ENCODE results near the gene PET117.

Gene PET117

GRCh38 chr20:18139832-18140231, 2.2 kb downstream of the PET117 start:
- no peaks in the 10 kb centered on the region for H3K27me3 ChIP-seq

GRCh38 chr20:18144541-18145099, 7.0 kb downstream of the PET117 start:
- H3K36me3 ChIP-seq: peaks cover 8% of the 10 kb centered on the region
- TF ChIP-seq, protein P1, sequence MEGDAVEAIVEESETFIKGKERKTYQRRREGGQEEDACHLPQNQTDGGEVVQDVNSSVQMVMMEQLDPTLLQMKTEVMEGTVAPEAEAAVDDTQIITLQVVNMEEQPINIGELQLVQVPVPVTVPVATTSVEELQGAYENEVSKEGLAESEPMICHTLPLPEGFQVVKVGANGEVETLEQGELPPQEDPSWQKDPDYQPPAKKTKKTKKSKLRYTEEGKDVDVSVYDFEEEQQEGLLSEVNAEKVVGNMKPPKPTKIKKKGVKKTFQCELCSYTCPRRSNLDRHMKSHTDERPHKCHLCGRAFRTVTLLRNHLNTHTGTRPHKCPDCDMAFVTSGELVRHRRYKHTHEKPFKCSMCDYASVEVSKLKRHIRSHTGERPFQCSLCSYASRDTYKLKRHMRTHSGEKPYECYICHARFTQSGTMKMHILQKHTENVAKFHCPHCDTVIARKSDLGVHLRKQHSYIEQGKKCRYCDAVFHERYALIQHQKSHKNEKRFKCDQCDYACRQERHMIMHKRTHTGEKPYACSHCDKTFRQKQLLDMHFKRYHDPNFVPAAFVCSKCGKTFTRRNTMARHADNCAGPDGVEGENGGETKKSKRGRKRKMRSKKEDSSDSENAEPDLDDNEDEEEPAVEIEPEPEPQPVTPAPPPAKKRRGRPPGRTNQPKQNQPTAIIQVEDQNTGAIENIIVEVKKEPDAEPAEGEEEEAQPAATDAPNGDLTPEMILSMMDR (IDR thresholded peaks at IDR 0.05): no peak
- no peak overlapping the region for H3K27ac ChIP-seq
- H3K4me1 ChIP-seq (ENCODE audit: control insufficient read depth in 1 of 2, insufficient read depth in 1 of 2, low read depth in 1 of 2, low read length in 1 of 2): peaks cover 0 to 6% of the 10 kb centered on the region in 2 experiments
- no peaks in the 10 kb centered on the region for H3K27me3 ChIP-seq
- no peaks in the 10 kb centered on the region for H3K9me3 ChIP-seq
- no peak overlapping the region for H3K4me3 ChIP-seq (ENCODE audit: low read depth in 1 of 2, low read length in 1 of 2)

More at GRCh38 chr20:18139832-18140231, 2.2 kb downstream of the PET117 start:
- Histone ChIP-seq H3K4me3 (ENCODE audit: low read depth in 1 of 2, low read length in 1 of 2) (no peak overlapping the region), H3K4me1 (ENCODE audit: control insufficient read depth in 1 of 2, insufficient read depth in 1 of 2, low read depth in 1 of 2, low read length in 1 of 2) (peaks cover 16 to 18% of the 10 kb centered on the region in 2 experiments), H3K36me3 (peaks cover 8% of the 10 kb centered on the region), H3K27ac (no peak overlapping the region), H3K9me3 (no peaks in the 10 kb centered on the region)
- TF ChIP-seq, protein P1 (IDR thresholded peaks at IDR 0.05): no peak

- Histone ChIP-seq H3K36me3 (peaks cover 33% of the 10 kb centered on the region), H3K27me3 (no peaks in the 10 kb centered on the region), H3K9me3 (no peaks in the 10 kb centered on the region), H3K27ac (no peak overlapping the region), H3K4me1 (ENCODE audit: control insufficient read depth in 1 of 2, insufficient read depth in 1 of 2, low read depth in 1 of 2, low read length in 1 of 2) (no peaks in the 10 kb centered on the region), H3K4me3 (ENCODE audit: low read depth in 1 of 2, low read length in 1 of 2) (no peak overlapping the region)
- TF ChIP-seq, protein P1 (IDR thresholded peaks at IDR 0.05): no peak
These were observed 16.7 kb downstream of the PET117 start for GRCh38 chr20:18154342-18154741.

DNA sequence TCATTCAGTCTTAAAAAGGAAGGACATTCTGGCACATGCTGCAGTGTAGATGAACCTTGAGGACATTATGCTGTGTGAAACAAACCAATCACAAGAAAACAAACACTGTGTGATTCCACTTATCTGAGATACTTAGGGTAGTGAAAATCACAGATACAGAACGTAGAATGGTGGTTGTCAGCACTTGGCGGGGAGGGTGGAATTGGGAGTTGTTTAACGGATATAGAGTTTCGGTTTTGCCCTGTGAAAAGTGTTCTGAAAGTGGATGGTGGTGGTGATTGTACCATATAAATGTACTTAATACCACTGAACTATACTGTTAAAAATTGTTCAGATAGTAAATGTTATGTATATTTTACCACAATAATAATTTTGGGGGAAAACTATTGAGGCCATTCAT, 18.4 kb downstream of the PET117 start:
- peaks cover 32% of the 10 kb centered on the region for H3K36me3 ChIP-seq

DNA sequence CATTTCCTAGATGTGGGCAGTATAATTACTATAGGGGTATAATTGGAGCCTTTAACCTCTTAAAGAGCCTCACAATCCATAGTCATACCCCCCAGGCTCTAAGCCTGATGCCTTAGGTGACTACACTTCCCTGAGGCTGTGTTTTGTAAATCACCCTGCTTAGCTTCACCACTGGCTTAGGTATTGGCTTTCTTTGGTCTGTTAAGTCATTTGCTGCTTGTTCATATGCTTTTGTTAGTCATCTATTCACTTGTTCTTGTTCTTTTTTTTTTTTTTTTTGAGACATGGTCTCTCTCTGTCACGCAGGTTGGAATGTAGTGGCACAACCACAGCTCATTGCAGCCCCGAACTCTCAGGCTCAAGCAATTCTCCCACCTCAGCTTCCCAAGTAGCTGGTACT, 26.7 kb downstream of the PET117 start:
- peaks cover 17% of the 10 kb centered on the region for H3K36me3 ChIP-seq

More for the DNA sequence above, 18.4 kb downstream of the PET117 start:
- Histone ChIP-seq H3K27me3 (no peaks in the 10 kb centered on the region), H3K9me3 (no peaks in the 10 kb centered on the region), H3K4me3 (ENCODE audit: low read depth in 1 of 2, low read length in 1 of 2) (no peak overlapping the region), H3K4me1 (ENCODE audit: control insufficient read depth in 1 of 2, insufficient read depth in 1 of 2, low read depth in 1 of 2, low read length in 1 of 2) (no peaks in the 10 kb centered on the region), H3K27ac (no peak overlapping the region)
- TF ChIP-seq, protein P1 (IDR thresholded peaks at IDR 0.05): no peak

More for the DNA sequence above, 26.7 kb downstream of the PET117 start:
- Histone ChIP-seq H3K27me3 (no peaks in the 10 kb centered on the region), H3K4me1 (ENCODE audit: control insufficient read depth in 1 of 2, insufficient read depth in 1 of 2, low read depth in 1 of 2, low read length in 1 of 2) (peaks cover 19% of the 10 kb centered on the region in 2 experiments), H3K4me3 (ENCODE audit: low read depth in 1 of 2, low read length in 1 of 2) (no peak overlapping the region), H3K9me3 (no peaks in the 10 kb centered on the region), H3K27ac (no peak overlapping the region)
- TF ChIP-seq, protein P1 (IDR thresholded peaks at IDR 0.05): no peak
